ENCODE results near the gene WAPL. TPM values are rescaled to one million over a fixed set of nuclear protein-coding genes. Genes with fewer than 3 reads are reported as not detected.
"Not testable (repeated sequence)": the region's sequence is repeated elsewhere in the genome, so short reads cannot be mapped to it uniquely, and the experiment has no call there.

Gene WAPL
- 72.5 TPM for total RNA-seq

GRCh38 chr10:86521678-86522509 lies at the start of gene WAPL:
TSS of gene WAPL (minus strand) at chr10:86521792. CDS start at chr10:86518069, 3,723 bp downstream.
- Histone ChIP-seq H3K4me1 (ENCODE audit: insufficient read depth, low read length) (peaks cover 27% of the 10 kb centered on the region), H3K4me3 (ENCODE audit: low read length) (peak within 1 kb of the TSS; percentile 90), H3K9me3 (ENCODE audit: low read depth, low read length) (no peaks in the 10 kb centered on the region), H3K27me3 (ENCODE audit: insufficient read depth, low read length) (no peaks in the 10 kb centered on the region)

GRCh38 chr10:86569335-86569734 lies 47.7 kb upstream of the WAPL start:
- Histone ChIP-seq H3K4me1 (ENCODE audit: insufficient read depth, low read length) (no peaks in the 10 kb centered on the region), H3K27me3 (ENCODE audit: insufficient read depth, low read length) (no peaks in the 10 kb centered on the region), H3K4me3 (ENCODE audit: low read length) (no peak overlapping the region), H3K9me3 (ENCODE audit: low read depth, low read length) (no peaks in the 10 kb centered on the region)

GRCh38 chr10:86566518-86566917 lies 44.9 kb upstream of the WAPL start:
- not testable (repeated sequence) for H3K9me3 ChIP-seq (ENCODE audit: low read depth, low read length); H3K4me3 ChIP-seq (ENCODE audit: low read length); H3K27me3 ChIP-seq (ENCODE audit: insufficient read depth, low read length); H3K4me1 ChIP-seq (ENCODE audit: insufficient read depth, low read length)

GRCh38 chr10:86563338-86563737 lies 41.7 kb upstream of the WAPL start:
- H3K27me3 ChIP-seq (ENCODE audit: insufficient read depth, low read length); H3K4me1 ChIP-seq (ENCODE audit: insufficient read depth, low read length); H3K9me3 ChIP-seq (ENCODE audit: low read depth, low read length); H3K4me3 ChIP-seq (ENCODE audit: low read length): not testable (repeated sequence)

GRCh38 chr10:86558695-86559094 lies 37.1 kb upstream of the WAPL start:
- H3K9me3 ChIP-seq (ENCODE audit: low read depth, low read length); H3K27me3 ChIP-seq (ENCODE audit: insufficient read depth, low read length); H3K4me1 ChIP-seq (ENCODE audit: insufficient read depth, low read length); H3K4me3 ChIP-seq (ENCODE audit: low read length): not testable (repeated sequence)

GRCh38 chr10:86556933-86557649 lies 35.5 kb upstream of the WAPL start:
- Histone ChIP-seq H3K4me1 (ENCODE audit: insufficient read depth, low read length) (no peaks in the 10 kb centered on the region), H3K4me3 (ENCODE audit: low read length) (no peak overlapping the region), H3K9me3 (ENCODE audit: low read depth, low read length) (no peaks in the 10 kb centered on the region), H3K27me3 (ENCODE audit: insufficient read depth, low read length) (no peaks in the 10 kb centered on the region)

GRCh38 chr10:86556532-86556931 lies 34.9 kb upstream of the WAPL start:
- H3K9me3 ChIP-seq (ENCODE audit: low read depth, low read length) = no peaks in the 10 kb centered on the region
- H3K4me3 ChIP-seq (ENCODE audit: low read length) = no peak overlapping the region
- H3K4me1 ChIP-seq (ENCODE audit: insufficient read depth, low read length) = no peaks in the 10 kb centered on the region
- no peaks in the 10 kb centered on the region for H3K27me3 ChIP-seq (ENCODE audit: insufficient read depth, low read length)

- H3K4me3 ChIP-seq (ENCODE audit: low read length) = no peak overlapping the region
- no peaks in the 10 kb centered on the region for H3K27me3 ChIP-seq (ENCODE audit: insufficient read depth, low read length)
- H3K9me3 ChIP-seq (ENCODE audit: low read depth, low read length) = no peaks in the 10 kb centered on the region
- H3K4me1 ChIP-seq (ENCODE audit: insufficient read depth, low read length) = no peaks in the 10 kb centered on the region
These were observed 32.0 kb upstream of the WAPL start for GRCh38 chr10:86553639-86554038.

GRCh38 chr10:86553213-86553612 lies 31.6 kb upstream of the WAPL start:
- no peaks in the 10 kb centered on the region for H3K27me3 ChIP-seq (ENCODE audit: insufficient read depth, low read length)
- H3K4me3 ChIP-seq (ENCODE audit: low read length) = no peak overlapping the region
- H3K4me1 ChIP-seq (ENCODE audit: insufficient read depth, low read length) = no peaks in the 10 kb centered on the region
- no peaks in the 10 kb centered on the region for H3K9me3 ChIP-seq (ENCODE audit: low read depth, low read length)

- no peaks in the 10 kb centered on the region for H3K9me3 ChIP-seq (ENCODE audit: low read depth, low read length)
- no peaks in the 10 kb centered on the region for H3K4me1 ChIP-seq (ENCODE audit: insufficient read depth, low read length)
- H3K4me3 ChIP-seq (ENCODE audit: low read length) = no peak overlapping the region
- no peaks in the 10 kb centered on the region for H3K27me3 ChIP-seq (ENCODE audit: insufficient read depth, low read length)
These were observed 25.7 kb upstream of the WAPL start for GRCh38 chr10:86547296-86547695.

- Histone ChIP-seq H3K4me3 (ENCODE audit: low read length) (no peak overlapping the region), H3K9me3 (ENCODE audit: low read depth, low read length) (no peaks in the 10 kb centered on the region), H3K4me1 (ENCODE audit: insufficient read depth, low read length) (no peaks in the 10 kb centered on the region), H3K27me3 (ENCODE audit: insufficient read depth, low read length) (no peaks in the 10 kb centered on the region)
These were observed 23.5 kb upstream of the WAPL start for GRCh38 chr10:86545101-86545500.

- H3K27me3 ChIP-seq (ENCODE audit: insufficient read depth, low read length) = peaks cover 2% of the 10 kb centered on the region
- H3K9me3 ChIP-seq (ENCODE audit: low read depth, low read length) = no peaks in the 10 kb centered on the region
- no peak overlapping the region for H3K4me3 ChIP-seq (ENCODE audit: low read length)
These were observed 18.4 kb upstream of the WAPL start for GRCh38 chr10:86540016-86540415.

GRCh38 chr10:86538547-86538946 lies 17.0 kb upstream of the WAPL start:
- Histone ChIP-seq H3K4me1 (ENCODE audit: insufficient read depth, low read length) (peaks cover 20% of the 10 kb centered on the region), H3K9me3 (ENCODE audit: low read depth, low read length) (no peaks in the 10 kb centered on the region), H3K4me3 (ENCODE audit: low read length) (no peak overlapping the region), H3K27me3 (ENCODE audit: insufficient read depth, low read length) (peaks cover 2% of the 10 kb centered on the region)

More at GRCh38 chr10:86540016-86540415, 18.4 kb upstream of the WAPL start:
- peaks cover 20% of the 10 kb centered on the region for H3K4me1 ChIP-seq (ENCODE audit: insufficient read depth, low read length)

GRCh38 chr10:86538040-86538439 lies 16.4 kb upstream of the WAPL start:
- not testable (repeated sequence) for H3K27me3 ChIP-seq (ENCODE audit: insufficient read depth, low read length); H3K9me3 ChIP-seq (ENCODE audit: low read depth, low read length); H3K4me3 ChIP-seq (ENCODE audit: low read length)
- H3K4me1 ChIP-seq (ENCODE audit: insufficient read depth, low read length) = peaks cover 20% of the 10 kb centered on the region

- H3K9me3 ChIP-seq (ENCODE audit: low read depth, low read length) = no peaks in the 10 kb centered on the region
- H3K4me1 ChIP-seq (ENCODE audit: insufficient read depth, low read length) = peaks cover 20% of the 10 kb centered on the region
- peak overlapping the region; percentile 22 for H3K4me3 ChIP-seq (ENCODE audit: low read length)
- peaks cover 2% of the 10 kb centered on the region for H3K27me3 ChIP-seq (ENCODE audit: insufficient read depth, low read length)
These were observed 14.8 kb upstream of the WAPL start for GRCh38 chr10:86536294-86536861.

Data from mononuclear cell (primary cell).